Activated CD4-positive, alpha-beta memory T cell treated with anti-CD3 and anti-CD28 coated beads, Interleukin-2, amount 10 ng/mL, durations not matched to agents 7 days and 5 days (primary cell): ENCODE results near the gene COPS9. TPM values are rescaled to one million over a fixed set of nuclear protein-coding genes. Genes with fewer than 3 reads are reported as not detected.

Source experiments
- CTCF ChIA-PET: fragments of 350-600 bp; sonication (Branson Sonifier 250); formaldehyde crosslinking; loops from one replicate; lab custom pipeline; 2021; ENCODE audit warnings: antibody characterized with exemption, inconsistent platforms; lab: Charles Lee
- POLR2A ChIA-PET: fragments of 350-600 bp; sonication (Branson Sonifier 250); formaldehyde crosslinking; loops from one replicate; lab custom pipeline; 2021; ENCODE audit warnings: antibody characterized with exemption; lab: Charles Lee
- DNase-seq: peaks from one replicate; pipeline ENCODE4 v3.0.0-alpha.2; 2020
- H3K27ac Mint-ChIP-seq: one replicate; pipeline ENCODE4 v1.8.0; 2021; ENCODE audit warnings: mild to moderate bottlenecking, mixed read lengths
- H3K27me3 Mint-ChIP-seq: one replicate; pipeline ENCODE4 v1.8.0; 2021; ENCODE audit warnings: mixed read lengths
- H3K36me3 Mint-ChIP-seq: one replicate; pipeline ENCODE4 v1.8.0; 2021; ENCODE audit warnings: low read depth, mixed read lengths
- H3K4me1 Mint-ChIP-seq: one replicate; pipeline ENCODE4 v1.8.0; 2021; ENCODE audit warnings: mixed read lengths
- H3K4me3 Mint-ChIP-seq: one replicate; pipeline ENCODE4 v1.8.0; 2021; ENCODE audit warnings: mild to moderate bottlenecking, mixed read lengths
- H3K9me3 Mint-ChIP-seq: one replicate; pipeline ENCODE4 v1.8.0; 2021; ENCODE audit warnings: mixed read lengths
- total RNA-seq, 2 experiments: library from RNA; stranded (reverse); gene quantifications; one replicate each; pipeline ENCODE4 v1.2.3, GENCODE V29; 2021

The COPS9 gene
- total RNA-seq, 2 experiments from 2014 or later = 95.5 to 96.2 TPM

DNA sequence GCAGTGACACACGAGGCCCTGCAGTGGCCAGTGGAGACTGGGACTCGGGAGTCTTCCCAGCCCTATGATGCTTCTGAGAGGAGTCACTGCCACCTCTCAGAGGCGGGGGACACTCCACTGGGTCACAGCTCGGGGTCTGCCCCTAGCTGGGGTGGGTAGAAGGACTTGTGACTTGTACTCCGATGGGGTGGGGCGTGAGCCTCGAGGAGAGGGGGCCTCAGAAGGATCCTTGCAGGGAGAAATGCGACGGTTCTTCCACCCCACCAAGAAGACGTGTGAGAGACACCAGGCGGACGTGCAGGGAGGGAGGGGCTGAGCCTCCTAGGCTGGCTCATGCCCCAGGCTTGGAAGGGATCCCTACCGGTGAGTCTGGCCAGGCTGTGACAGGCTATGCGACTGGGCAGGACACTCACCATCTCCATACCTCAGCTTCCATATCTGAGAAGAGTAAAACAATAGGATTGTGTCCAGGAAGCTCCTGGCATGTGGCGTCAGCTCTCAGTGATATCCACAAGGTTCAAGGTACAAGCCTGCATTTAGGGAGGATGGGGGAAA is 15.4 kb upstream of the COPS9 start:
- no peak overlapping the region for H3K27ac Mint-ChIP-seq
- H3K27me3 Mint-ChIP-seq = peaks cover 3% of the 10 kb centered on the region
- H3K9me3 Mint-ChIP-seq = peaks cover 8% of the 10 kb centered on the region
- CTCF ChIA-PET = no interaction called here
- H3K36me3 Mint-ChIP-seq = no peaks in the 10 kb centered on the region
- H3K4me3 Mint-ChIP-seq = no peak overlapping the region
- no peaks in the 10 kb centered on the region for H3K4me1 Mint-ChIP-seq
- POLR2A ChIA-PET = no interaction called here
- no peak for DNase-seq

DNA sequence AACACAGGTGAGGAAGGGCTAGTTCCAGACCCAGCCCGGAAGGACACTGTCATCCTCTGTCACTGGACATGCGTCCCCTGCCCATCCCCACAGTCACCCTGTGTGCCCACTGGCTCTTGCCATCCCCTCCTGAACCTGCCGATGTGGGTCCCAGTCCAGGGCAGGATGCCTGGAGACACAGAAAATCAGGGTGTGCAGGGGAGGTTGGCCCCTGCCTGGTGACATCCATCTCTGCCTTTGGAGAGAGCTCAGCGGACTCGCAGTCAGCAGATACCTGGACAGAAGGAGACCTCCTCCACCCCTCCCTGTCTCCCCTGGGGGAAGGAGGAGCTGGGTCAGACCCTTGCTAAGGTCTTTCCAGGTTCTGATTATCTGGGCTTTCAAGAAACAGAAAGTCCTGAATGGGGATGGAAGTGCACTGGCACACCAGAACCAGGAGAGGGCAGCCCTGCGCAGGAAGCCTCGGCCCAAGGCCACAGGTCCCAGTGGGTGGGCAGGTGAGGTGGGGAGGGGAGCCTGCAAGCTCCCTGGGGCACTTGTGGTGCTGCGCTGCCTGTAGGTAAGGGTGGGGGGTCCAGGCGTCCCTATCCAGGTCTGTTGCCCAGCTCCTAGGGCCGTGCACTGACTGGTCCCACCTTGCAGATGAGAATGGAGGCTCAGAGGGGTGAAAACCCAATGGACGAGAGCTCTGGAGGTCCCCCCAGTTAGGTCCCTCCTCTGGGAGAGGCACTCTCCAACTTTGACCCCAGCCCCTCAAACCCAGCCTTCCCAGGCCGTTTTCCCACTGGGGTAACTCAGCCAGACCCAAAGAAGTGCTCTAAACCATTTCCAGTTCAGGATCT is 14.1 kb upstream of the COPS9 start:
- H3K27ac Mint-ChIP-seq = no peak overlapping the region

DNA sequence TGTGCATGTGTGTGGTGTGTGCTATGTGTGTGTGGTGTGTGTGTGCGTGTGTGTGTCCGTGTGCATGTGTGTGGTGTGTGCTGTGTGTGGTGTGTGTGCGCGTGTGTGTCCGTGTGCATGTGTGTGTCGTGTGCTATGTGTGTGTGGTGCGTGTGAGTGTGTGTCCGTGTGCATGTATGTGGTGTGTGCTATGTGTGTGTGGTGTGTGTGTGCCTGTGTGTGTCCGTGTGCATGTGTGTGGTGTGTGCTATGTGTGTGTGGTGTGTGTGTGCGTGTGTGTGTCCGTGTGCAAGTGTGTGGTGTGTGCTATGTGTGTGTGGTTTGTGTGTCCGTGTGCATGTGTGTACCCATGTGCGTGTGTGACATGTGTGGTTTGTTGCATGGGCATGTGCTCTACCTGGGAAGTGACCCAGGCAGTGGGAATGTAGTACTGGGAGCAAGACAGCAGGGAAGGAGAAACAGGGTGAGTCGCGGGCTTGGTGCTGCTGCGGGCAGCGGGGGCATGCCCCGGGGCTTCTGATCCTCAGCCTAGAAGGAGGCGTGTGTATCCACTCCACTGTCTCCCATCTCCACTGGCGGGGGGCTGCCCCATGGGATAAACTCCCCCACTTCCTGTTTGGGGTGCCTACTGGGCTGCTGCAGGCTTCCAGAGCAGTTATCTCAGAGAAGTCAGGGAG is 11.9 kb upstream of the COPS9 start:
- Mint-ChIP-seq H3K36me3 (no peaks in the 10 kb centered on the region), H3K27ac (no peak overlapping the region), H3K27me3 (no peaks in the 10 kb centered on the region), H3K9me3 (peaks cover 8% of the 10 kb centered on the region), H3K4me3 (no peak overlapping the region), H3K4me1 (no peaks in the 10 kb centered on the region)
- ChIA-PET CTCF (no interaction called here), POLR2A (no interaction called here)
- DNase-seq = no peak

More for the DNA sequence above, 14.1 kb upstream of the COPS9 start:
- DNase-seq = peak; percentile 28
- ChIA-PET POLR2A (no interaction called here), CTCF (interaction anchor here (1.0 kb wide), 2 partner anchors 89 to 289 kb away, joined by 3 read pairs; no protein-coding TSS in a partner anchor)
- H3K4me3 Mint-ChIP-seq = no peak overlapping the region
- peaks cover 8% of the 10 kb centered on the region for H3K9me3 Mint-ChIP-seq
- H3K27me3 Mint-ChIP-seq = peaks cover 3% of the 10 kb centered on the region
- no peaks in the 10 kb centered on the region for H3K36me3 Mint-ChIP-seq
- no peaks in the 10 kb centered on the region for H3K4me1 Mint-ChIP-seq

DNA sequence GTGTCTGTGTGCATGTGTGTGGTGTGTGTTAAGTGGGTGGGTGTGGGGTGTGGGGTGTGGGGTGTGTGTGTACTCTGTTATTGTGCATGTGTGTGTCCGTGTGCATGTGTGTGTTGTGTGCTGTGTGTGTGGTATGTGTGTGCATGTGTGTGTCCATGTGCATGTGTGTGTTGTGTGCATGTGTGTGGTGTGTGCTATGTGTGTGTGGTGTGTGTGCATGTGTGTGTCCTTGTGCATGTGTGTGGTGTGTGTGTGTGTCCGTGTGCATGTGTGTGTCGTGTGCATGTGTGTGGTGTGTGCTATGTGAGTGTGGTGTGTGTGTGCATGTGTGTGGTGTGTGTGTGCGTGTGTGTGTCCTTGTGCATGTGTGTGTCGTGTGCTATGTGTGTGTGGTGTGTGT is 11.3 kb upstream of the COPS9 start:
- no peaks in the 10 kb centered on the region for H3K4me1 Mint-ChIP-seq
- H3K36me3 Mint-ChIP-seq = no peaks in the 10 kb centered on the region
- ChIA-PET POLR2A (no interaction called here), CTCF (no interaction called here)
- H3K4me3 Mint-ChIP-seq = no peak overlapping the region
- no peaks in the 10 kb centered on the region for H3K27me3 Mint-ChIP-seq
- DNase-seq = no peak
- no peak overlapping the region for H3K27ac Mint-ChIP-seq
- H3K9me3 Mint-ChIP-seq = peaks cover 8% of the 10 kb centered on the region

DNA sequence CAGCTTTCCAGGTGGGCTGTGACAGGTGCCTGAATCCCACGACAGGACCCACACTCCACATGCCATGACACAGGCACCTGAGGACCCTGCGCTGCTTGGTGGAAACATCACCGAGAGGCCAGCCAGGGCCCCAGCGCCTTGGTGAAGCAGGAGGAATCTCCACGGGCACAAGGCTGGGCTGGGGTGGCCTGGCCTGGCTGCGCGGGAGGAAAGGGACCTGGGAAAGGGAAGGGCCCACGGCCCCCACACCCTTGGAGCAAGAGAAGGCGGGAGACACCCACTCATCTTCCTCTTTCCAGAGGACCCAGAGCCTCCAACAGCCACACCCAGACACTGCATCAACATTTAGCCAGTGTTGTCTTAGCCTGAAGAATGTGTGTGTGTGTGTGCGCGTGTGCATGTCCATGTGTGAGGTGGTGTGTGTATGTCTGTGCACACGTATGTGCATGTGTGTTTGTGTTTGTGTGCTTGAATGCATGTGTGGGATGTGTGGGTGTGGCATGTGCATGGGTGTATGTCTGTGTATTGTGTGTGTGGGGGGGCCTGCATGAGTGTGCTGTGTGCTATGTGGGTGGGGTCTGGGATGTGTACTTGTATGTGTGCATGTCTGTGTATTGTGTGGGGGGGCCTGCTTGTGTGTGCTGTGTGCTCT is 10.6 kb upstream of the COPS9 start:
- no peak overlapping the region for H3K27ac Mint-ChIP-seq
- peaks cover 8% of the 10 kb centered on the region for H3K9me3 Mint-ChIP-seq
- H3K27me3 Mint-ChIP-seq = no peaks in the 10 kb centered on the region
- ChIA-PET CTCF (interaction anchor here (2.1 kb wide), 1 partner anchor 86 kb away, joined by 13 read pairs; no protein-coding TSS in a partner anchor), POLR2A (no interaction called here)
- H3K4me1 Mint-ChIP-seq = no peaks in the 10 kb centered on the region
- H3K36me3 Mint-ChIP-seq = no peaks in the 10 kb centered on the region
- DNase-seq = no peak
- no peak overlapping the region for H3K4me3 Mint-ChIP-seq

DNA sequence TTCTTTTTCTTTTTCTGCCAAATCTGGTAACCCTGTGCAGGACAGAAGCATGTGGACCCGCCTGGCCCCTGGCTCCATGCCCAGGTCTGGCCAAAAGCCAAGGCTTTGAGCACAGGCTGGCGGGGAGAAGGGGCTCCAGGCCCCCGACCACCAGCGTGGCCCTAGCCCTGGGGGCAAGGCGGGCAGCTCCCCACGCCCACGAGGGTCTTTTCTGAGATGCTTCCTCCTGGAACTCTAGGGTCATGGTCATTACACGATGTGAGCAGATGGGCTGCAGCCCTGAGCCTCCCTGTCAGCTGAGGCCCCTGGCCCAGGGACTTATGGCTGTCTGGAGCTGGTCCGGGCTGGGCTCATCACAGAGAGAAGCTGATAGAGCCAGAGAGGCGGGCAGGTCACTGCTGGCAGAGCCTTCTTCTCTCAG is 10.0 kb upstream of the COPS9 start:
- H3K9me3 Mint-ChIP-seq = peaks cover 8% of the 10 kb centered on the region
- H3K27ac Mint-ChIP-seq = no peak overlapping the region
- H3K4me1 Mint-ChIP-seq = no peaks in the 10 kb centered on the region
- H3K36me3 Mint-ChIP-seq = no peaks in the 10 kb centered on the region
- H3K4me3 Mint-ChIP-seq = no peak overlapping the region
- ChIA-PET POLR2A (no interaction called here), CTCF (interaction anchor here (1.2 to 2.1 kb wide), 2 partner anchors 85 to 87 kb away, joined by 5 to 13 read pairs; no protein-coding TSS in a partner anchor)
- H3K27me3 Mint-ChIP-seq = no peaks in the 10 kb centered on the region
- DNase-seq = no peak

DNA sequence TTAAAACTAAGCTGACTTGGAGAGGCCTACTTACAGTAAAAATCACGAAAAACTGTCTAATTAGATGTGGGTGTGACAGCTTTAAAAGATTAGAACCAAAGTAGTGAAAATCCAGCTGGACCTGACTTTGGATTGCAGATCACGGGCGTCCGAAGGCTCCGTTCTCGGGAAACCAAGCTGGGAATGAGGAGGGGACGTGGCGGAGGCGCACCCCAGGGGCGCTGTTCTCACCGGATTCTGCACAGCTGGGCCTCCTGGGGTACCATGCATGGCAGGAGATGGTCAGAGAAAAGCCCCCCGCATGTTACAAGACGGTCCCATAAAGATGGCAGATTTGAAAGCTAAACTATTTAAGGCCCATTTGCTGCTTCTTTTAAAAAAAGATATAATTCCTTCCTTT is 9.4 kb upstream of the COPS9 start:
- no peak for DNase-seq
- Mint-ChIP-seq H3K36me3 (no peaks in the 10 kb centered on the region), H3K27ac (no peak overlapping the region), H3K27me3 (no peaks in the 10 kb centered on the region), H3K4me1 (no peaks in the 10 kb centered on the region), H3K9me3 (peaks cover 8% of the 10 kb centered on the region), H3K4me3 (no peak overlapping the region)
- POLR2A ChIA-PET = no interaction called here
- CTCF ChIA-PET = interaction anchor here (0.6 to 2.1 kb wide), 4 partner anchors 28 to 94 kb away, joined by 3 to 13 read pairs (median 6); no protein-coding TSS in a partner anchor

DNA sequence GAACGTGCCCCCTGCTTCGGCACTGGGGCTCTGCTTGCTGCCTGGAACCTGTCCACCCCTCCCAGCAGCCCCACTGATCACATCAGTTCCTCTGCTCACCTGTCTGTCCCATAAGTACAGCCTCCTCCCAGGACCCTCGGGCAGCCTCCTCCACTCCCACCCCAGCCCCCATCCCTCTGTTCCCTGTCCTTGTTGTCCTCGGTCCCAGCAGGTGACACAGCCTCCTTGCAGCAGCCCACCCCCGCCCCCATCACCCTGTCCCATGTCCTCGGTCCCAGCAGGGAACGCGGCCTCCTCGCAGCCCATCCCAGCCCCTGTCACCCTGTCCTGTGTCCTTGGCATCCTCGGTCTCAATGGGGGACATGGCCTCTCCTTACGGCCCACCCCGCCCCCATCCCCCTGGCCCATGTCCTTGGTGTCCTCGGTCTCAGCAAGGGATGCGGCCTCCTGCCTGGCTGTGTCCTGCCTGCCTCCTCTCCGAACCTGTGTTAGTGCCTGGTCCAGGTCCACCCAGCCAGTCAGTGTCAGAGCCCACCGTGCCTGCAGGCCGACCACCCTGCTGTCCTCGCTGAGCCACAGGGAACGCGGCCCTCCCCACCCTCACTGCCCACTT is 8.7 kb upstream of the COPS9 start:
- Mint-ChIP-seq H3K27ac (no peak overlapping the region), H3K36me3 (no peaks in the 10 kb centered on the region), H3K27me3 (no peaks in the 10 kb centered on the region), H3K9me3 (peaks cover 8% of the 10 kb centered on the region), H3K4me1 (no peaks in the 10 kb centered on the region), H3K4me3 (no peak overlapping the region)
- ChIA-PET CTCF (interaction anchor here (1.0 to 3.2 kb wide), 5 partner anchors 84 to 132 kb away, joined by 5 to 39 read pairs (median 6); no protein-coding TSS in a partner anchor), POLR2A (interaction anchor here (1.2 kb wide), 1 partner anchor 9 kb away, joined by 3 read pairs; no protein-coding TSS in a partner anchor)
- DNase-seq = no peak

DNA sequence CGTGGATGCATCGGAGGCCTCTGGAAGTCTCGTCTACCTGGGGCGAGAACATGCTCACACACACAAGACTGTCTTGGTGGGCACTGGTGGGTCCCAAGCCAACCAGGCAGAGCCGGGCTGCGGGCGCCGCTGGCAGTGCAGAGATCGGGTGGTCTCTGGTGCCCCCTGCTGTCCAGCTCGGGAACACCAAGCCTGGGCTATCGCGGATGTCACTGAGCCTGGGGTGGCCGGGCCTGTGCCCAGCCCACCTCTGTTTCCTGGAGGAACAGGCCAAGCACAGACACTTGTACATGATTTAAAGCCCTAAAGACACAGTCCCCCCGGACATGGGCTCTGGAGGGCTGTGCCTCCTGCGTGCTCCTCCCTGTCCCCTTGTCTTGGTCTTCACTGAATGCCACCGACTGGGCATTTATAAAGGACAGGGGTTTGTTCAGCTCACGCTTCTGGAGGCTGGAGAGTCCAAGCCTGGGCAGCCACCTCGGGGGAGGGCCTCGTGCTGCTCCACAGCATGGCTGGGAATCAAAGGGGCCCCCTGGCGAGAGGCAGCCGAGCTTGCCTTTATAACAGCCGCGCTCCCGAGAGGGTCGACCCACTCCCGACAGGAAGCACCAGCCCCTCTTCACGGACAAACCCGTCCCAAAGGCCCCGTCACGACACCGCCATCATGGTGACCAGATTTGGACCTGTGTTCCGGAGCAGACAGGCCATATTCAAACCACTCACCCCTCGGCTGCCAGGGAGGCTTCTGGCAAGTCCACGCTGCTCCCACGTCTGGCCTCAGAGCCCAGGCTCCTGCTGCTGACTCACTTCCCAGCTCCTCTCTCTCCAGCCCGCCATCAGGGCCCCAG is 7.9 kb upstream of the COPS9 start:
- Mint-ChIP-seq H3K36me3 (no peaks in the 10 kb centered on the region), H3K4me3 (no peak overlapping the region), H3K27ac (no peak overlapping the region), H3K27me3 (no peaks in the 10 kb centered on the region), H3K4me1 (no peaks in the 10 kb centered on the region), H3K9me3 (peaks cover 8% of the 10 kb centered on the region)
- POLR2A ChIA-PET = interaction anchor here (0.9 to 1.2 kb wide), 2 partner anchors 8 to 154 kb away, joined by 3 read pairs; no protein-coding TSS in a partner anchor
- DNase-seq = peak; percentile 78
- CTCF ChIA-PET = interaction anchor here (0.8 to 3.2 kb wide), 8 partner anchors 15 to 131 kb away, joined by 3 to 39 read pairs (median 4); no protein-coding TSS in a partner anchor

DNA sequence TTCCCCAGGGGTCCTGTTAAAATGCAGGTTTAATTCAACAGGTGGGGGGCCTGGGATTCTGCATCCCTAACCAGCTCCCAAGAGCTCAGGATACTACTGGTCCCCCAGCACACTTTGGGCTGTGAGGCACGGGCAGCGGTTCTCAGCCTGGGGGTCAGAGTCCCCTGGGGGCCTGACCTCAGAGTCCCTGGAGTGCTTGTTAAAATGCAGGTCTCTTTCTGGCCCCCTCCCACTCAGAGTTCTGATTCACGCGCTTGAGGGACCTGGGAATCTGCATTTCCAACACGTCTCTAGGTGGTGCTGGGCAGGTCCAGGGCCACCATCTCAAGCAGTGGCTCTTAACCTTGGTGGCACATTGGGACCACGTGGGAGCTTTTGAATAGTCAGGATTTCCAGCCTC is 7.2 kb upstream of the COPS9 start:
- ChIA-PET POLR2A (interaction anchor here (0.9 kb wide), 1 partner anchor 153 kb away, joined by 3 read pairs; no protein-coding TSS in a partner anchor), CTCF (interaction anchor here (0.8 to 3.2 kb wide), 7 partner anchors 15 to 122 kb away, joined by 3 to 39 read pairs (median 3); partner anchors contain the start of gene NDUFA10)
- Mint-ChIP-seq H3K27ac (no peak overlapping the region), H3K27me3 (no peaks in the 10 kb centered on the region), H3K9me3 (peaks cover 8% of the 10 kb centered on the region), H3K4me3 (no peak overlapping the region), H3K4me1 (no peaks in the 10 kb centered on the region), H3K36me3 (no peaks in the 10 kb centered on the region)
- DNase-seq = no peak

DNA sequence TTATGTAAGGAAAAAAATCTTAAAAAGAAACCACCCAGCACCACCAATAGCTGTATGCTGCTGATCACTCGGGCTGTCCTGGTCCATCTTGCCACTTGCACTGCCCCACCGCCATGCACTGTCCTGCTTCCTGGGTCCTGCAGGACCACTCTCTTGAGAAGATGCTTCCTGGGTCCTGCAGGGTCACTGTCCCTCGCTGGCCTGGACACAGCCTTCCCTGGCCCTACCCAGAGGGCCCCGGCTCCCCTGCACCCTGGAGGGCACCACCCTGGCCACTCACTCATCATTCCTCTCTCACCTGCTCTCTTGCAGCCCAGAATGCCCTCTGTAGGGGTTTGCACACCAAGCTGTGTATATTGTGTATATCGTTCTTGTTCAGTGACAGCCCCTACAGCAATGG is 6.8 kb upstream of the COPS9 start:
- Mint-ChIP-seq H3K36me3 (no peaks in the 10 kb centered on the region), H3K4me1 (no peaks in the 10 kb centered on the region), H3K9me3 (peaks cover 8% of the 10 kb centered on the region), H3K27me3 (no peaks in the 10 kb centered on the region), H3K4me3 (no peak overlapping the region), H3K27ac (no peak overlapping the region)
- ChIA-PET CTCF (interaction anchor here (1.0 to 3.2 kb wide), 6 partner anchors 14 to 121 kb away, joined by 3 to 39 read pairs (median 4); partner anchors contain the start of gene NDUFA10), POLR2A (no interaction called here)
- DNase-seq = no peak
